CD4-positive, alpha-beta T cell treated with Interleukin-6 for 4 hours (primary cell): ENCODE results near the gene FOXC2.

ENCODE experiments used
- DNase-seq: peaks from one replicate; pipeline ENCODE4 v3.0.0-alpha.2; 2020; ENCODE audit warnings: mixed read lengths

FOXC2 gene

GRCh38 chr16:86566601-86566965 is at the start of gene FOXC2:
Gene FOXC2, plus strand, starts transcription at chr16:86566829. Its CDS starts 507 bp downstream, at chr16:86567336.
- DNase-seq, result peak; percentile 52

GRCh38 chr16:86517033-86517432 is 49.6 kb upstream of the FOXC2 start:
- no peak for DNase-seq

- DNase-seq, result no peak
These were observed 48.9 kb upstream of the FOXC2 start for GRCh38 chr16:86517652-86518258.

- no peak for DNase-seq
These were observed 47.5 kb upstream of the FOXC2 start for GRCh38 chr16:86519007-86519648.

- peak; percentile 59 for DNase-seq
These were observed 46.8 kb upstream of the FOXC2 start for GRCh38 chr16:86519649-86520316.

- DNase-seq, result no peak
These were observed 46.1 kb upstream of the FOXC2 start for GRCh38 chr16:86520317-86521210.

GRCh38 chr16:86521236-86522197 is 45.1 kb upstream of the FOXC2 start:
- DNase-seq, result no peak

- no peak for DNase-seq
These were observed 44.0 kb upstream of the FOXC2 start for GRCh38 chr16:86522634-86523033.

GRCh38 chr16:86523166-86523740 is 43.4 kb upstream of the FOXC2 start:
- no peak for DNase-seq

- DNase-seq, result no peak
These were observed 42.6 kb upstream of the FOXC2 start for GRCh38 chr16:86524029-86524428.

GRCh38 chr16:86525696-86526095 is 40.9 kb upstream of the FOXC2 start:
- DNase-seq, result no peak

- no peak for DNase-seq
These were observed 39.3 kb upstream of the FOXC2 start for GRCh38 chr16:86527366-86527765.

- DNase-seq, result no peak
These were observed 38.3 kb upstream of the FOXC2 start for GRCh38 chr16:86528061-86528929.

GRCh38 chr16:86529160-86529559 is 37.5 kb upstream of the FOXC2 start:
- DNase-seq, result no peak

GRCh38 chr16:86530251-86531190 is 36.1 kb upstream of the FOXC2 start:
- no peak for DNase-seq

- DNase-seq, result no peak
These were observed 35.5 kb upstream of the FOXC2 start for GRCh38 chr16:86531191-86531545.

GRCh38 chr16:86531641-86532525 is 34.7 kb upstream of the FOXC2 start:
- DNase-seq, result no peak

- no peak for DNase-seq
These were observed 34.2 kb upstream of the FOXC2 start for GRCh38 chr16:86532526-86532815.

GRCh38 chr16:86533076-86533475 is 33.6 kb upstream of the FOXC2 start:
- no peak for DNase-seq
